IMR-90 (cell line): ENCODE data around the gene MRPL21. TPM values are rescaled to one million over a fixed set of nuclear protein-coding genes. Genes with fewer than 3 reads are reported as not detected.

Source experiments
- ATAC-seq: fragments of 200-7000 bp; cut with Tn5 transposase; 2 replicates; pipeline ENCODE4 v1.9.1; 2020; ENCODE audit warnings: low read depth, mild to moderate bottlenecking, moderate library complexity
- BruUV-seq: library from RNA; stranded (reverse); fragments of 400-500 nt; replicated peaks from 2 replicates; lab custom pipeline; 2021; lab: Mats Ljungman, UMichigan
- CTCF ChIA-PET: fragments of 300-600 bp; formaldehyde crosslinking; extraction: SDS; loops from one replicate; lab custom pipeline; 2021; ENCODE audit warnings: antibody characterized with exemption; lab: Yijun Ruan, JAX
- POLR2A ChIA-PET: fragments of 300-600 bp; sonication (Branson Sonifier 250); formaldehyde crosslinking; loops from one replicate; lab custom pipeline; 2022; ENCODE audit warnings: antibody characterized with exemption; ENCODE audit not compliant: unreplicated experiment; lab: Charles Lee
- DNase-seq: peaks from one replicate; pipeline ENCODE4 v3.0.0; 2013
- H2AFZ ChIP-seq: replicated peaks from 2 replicates; pipeline ENCODE3; 2013; ENCODE audit warnings: low read length, mild to moderate bottlenecking; ENCODE audit not compliant: poor library complexity
- H2AK5ac ChIP-seq: 2 replicates; pipeline ENCODE4 v1.6.1; 2013; ENCODE audit warnings: low read depth, low read length, inconsistent platforms
- H2AK9ac ChIP-seq: replicated peaks from 2 replicates; pipeline ENCODE3; 2013; ENCODE audit warnings: mild to moderate bottlenecking, low read depth, low read length, moderate library complexity; ENCODE audit not compliant: poor library complexity
- H2BK120ac ChIP-seq: 2 replicates; pipeline ENCODE4 v1.6.1; 2013; ENCODE audit warnings: low read depth, low read length, inconsistent platforms
- H2BK15ac ChIP-seq: 3 replicates; pipeline ENCODE4 v1.6.1; 2013; ENCODE audit warnings: low read depth, low read length, inconsistent platforms
- H2BK20ac ChIP-seq: 2 replicates; pipeline ENCODE4 v1.6.1; 2013; ENCODE audit warnings: low read depth, mild to moderate bottlenecking, inconsistent platforms, low read length, moderate library complexity
- H2BK5ac ChIP-seq: 2 replicates; pipeline ENCODE4 v1.6.1; 2013; ENCODE audit warnings: mild to moderate bottlenecking, low read depth, low read length, inconsistent platforms; ENCODE audit not compliant: poor library complexity, severe bottlenecking
- H3K14ac ChIP-seq: replicated peaks from 2 replicates; pipeline ENCODE4 v1.6.1; 2013; ENCODE audit warnings: low read depth, low read length, inconsistent platforms
- H3K18ac ChIP-seq: 2 replicates; pipeline ENCODE4 v1.6.1; 2013; ENCODE audit warnings: low read depth, low read length, control low read depth
- H3K23ac ChIP-seq: 2 replicates; pipeline ENCODE4 v1.6.1; 2013; ENCODE audit warnings: low read depth, low read length, inconsistent platforms
- H3K27ac ChIP-seq: 2 replicates; pipeline ENCODE4 v1.5.1; 2013; ENCODE audit warnings: mild to moderate bottlenecking, control low read depth, low read length; ENCODE audit not compliant: insufficient read depth
- H3K27me3 ChIP-seq: 2 replicates; pipeline ENCODE4 v1.6.1; 2013; ENCODE audit warnings: low read length; ENCODE audit not compliant: control insufficient read depth, insufficient read depth
- H3K36me3 ChIP-seq: 2 replicates; pipeline ENCODE4 v1.6.1; 2013; ENCODE audit warnings: low read length, mixed read lengths; ENCODE audit not compliant: control insufficient read depth, insufficient read depth
- H3K4ac ChIP-seq: 2 replicates; pipeline ENCODE4 v1.6.1; 2013; ENCODE audit warnings: low read depth, low read length, inconsistent platforms
- H3K4me1 ChIP-seq: 2 replicates; pipeline ENCODE4 v1.6.1; 2013; ENCODE audit warnings: low read length, mixed read lengths; ENCODE audit not compliant: control insufficient read depth, insufficient read depth
- H3K4me2 ChIP-seq: 2 replicates; pipeline ENCODE4 v1.6.1; 2013; ENCODE audit warnings: low read depth, mild to moderate bottlenecking, control low read depth, low read length, moderate library complexity
- H3K4me3 ChIP-seq: 2 replicates; pipeline ENCODE4 v1.5.1; 2013; ENCODE audit warnings: low read depth, mild to moderate bottlenecking, control low read depth, low read length, moderate library complexity; ENCODE audit not compliant: insufficient read depth
- H3K56ac ChIP-seq: 2 replicates; pipeline ENCODE4 v1.6.1; 2013; ENCODE audit warnings: low read length, inconsistent platforms; ENCODE audit not compliant: insufficient read depth; ENCODE audit errors: extremely low read depth
- H3K79me1 ChIP-seq, 2 experiments: 2 replicates each; pipeline ENCODE4 v1.6.1; 2013; ENCODE audit warnings: low read length in 2 of 2, inconsistent platforms in 1 of 2, low read depth in 1 of 2
- H3K9ac ChIP-seq: 2 replicates; pipeline ENCODE4 v1.6.1; 2013; ENCODE audit warnings: low read depth, low read length, control low read depth
- H3K9me1 ChIP-seq: 2 replicates; pipeline ENCODE4 v1.6.1; 2013; ENCODE audit warnings: low read length, inconsistent platforms; ENCODE audit not compliant: insufficient read depth
- H3K9me3 ChIP-seq: 2 replicates; pipeline ENCODE4 v1.6.1; 2013; ENCODE audit warnings: low read length; ENCODE audit not compliant: control insufficient read depth, insufficient read depth
- H4K20me1 ChIP-seq: 2 replicates; pipeline ENCODE4 v1.6.1; 2013; ENCODE audit warnings: low read length, inconsistent platforms; ENCODE audit not compliant: insufficient read depth
- H4K5ac ChIP-seq: 2 replicates; pipeline ENCODE4 v1.6.1; 2013; ENCODE audit warnings: mild to moderate bottlenecking, low read depth, low read length, control low read depth
- H4K8ac ChIP-seq, 2 experiments: 2 replicates each; pipeline ENCODE4 v1.6.1; 2013; ENCODE audit warnings: low read depth in 2 of 2, low read length in 2 of 2, control low read depth in 1 of 2, inconsistent platforms in 1 of 2
- H4K91ac ChIP-seq: 2 replicates; pipeline ENCODE4 v1.6.1; 2013; ENCODE audit warnings: low read depth, low read length, inconsistent platforms; ENCODE audit not compliant: insufficient read depth
- BHLHE40 ChIP-seq: fragments of 150-350 bp; IDR thresholded peaks from 2 replicates; pipeline ENCODE4 v1.6.1; 2016; ENCODE audit warnings: mild to moderate bottlenecking, low read depth, low read length
- CHD1 ChIP-seq: IDR thresholded peaks from 2 replicates; pipeline ENCODE4 v1.6.1; 2012; ENCODE audit warnings: low read depth, low read length, improper control_type of control experiment
- ELK1 ChIP-seq: fragments of 150-350 bp; IDR thresholded peaks from 2 replicates; pipeline ENCODE4 v1.6.1; 2016; ENCODE audit warnings: low read depth, mild to moderate bottlenecking, low read length, moderate library complexity, borderline replicate concordance
- FOS ChIP-seq: fragments of 150-350 bp; IDR thresholded peaks from 2 replicates; pipeline ENCODE4 v1.6.1; 2016; ENCODE audit warnings: low read depth, low read length
- MAFK ChIP-seq: IDR thresholded peaks from 2 replicates; pipeline ENCODE4 v1.6.1; 2012; ENCODE audit warnings: low read depth, low read length, improper control_type of control experiment
- NFE2L2 ChIP-seq: fragments of 150-350 bp; IDR thresholded peaks from 2 replicates; pipeline ENCODE4 v1.6.1; 2016; ENCODE audit warnings: low read depth, mild to moderate bottlenecking, low read length
- POLR2A ChIP-seq: IDR thresholded peaks from 2 replicates; pipeline ENCODE4 v1.6.1; 2012; ENCODE audit warnings: mild to moderate bottlenecking, low read depth, low read length
- WGBS, 2 experiments: methylation state at CpG; one replicate each; pipeline versions ENCODE4 v1.1.5 to v1.1.7; 2013; ENCODE audit warnings: missing lambda C conversion rate in 2 of 2; ENCODE audit not compliant: insufficient read length in 1 of 2; ENCODE audit errors: extremely low coverage in 2 of 2; 5-methylcytosine and 5-hydroxymethylcytosine counted together
- dilution Hi-C: fragments of 300-500 bp; cut with HindIII; formaldehyde crosslinking; loops from one replicate; pipeline ENCODE4 v1.14.3; 2018; ENCODE audit warnings: low sequenced_read_pairs; ENCODE audit not compliant: unreplicated experiment
- in situ Hi-C: fragments of 300-500 bp; cut with MboI; formaldehyde crosslinking; loops from 3 replicates; pipeline ENCODE4 v1.14.3; 2019; ENCODE audit warnings: low sequenced_read_pairs, inconsistent platforms, mixed read lengths
- intact Hi-C: fragments of 100-400 bp; cut with micrococcal nuclease; formaldehyde crosslinking; loops from 2 replicates; pipeline ENCODE4 v1.10.0; 2022
- polyA plus RNA-seq, 3 experiments: library from polyadenylated mRNA; depleted of rRNA; stranded (reverse); fragments of >200 nt; gene quantifications; 2 replicates each; pipeline ENCODE4 v1.2.3, GENCODE V29; 2012; ENCODE audit warnings: low replicate concordance in 1 of 3
- total RNA-seq: library from RNA; depleted of rRNA; stranded (reverse); fragments of >200 nt; gene quantifications from 2 replicates; pipeline ENCODE4 v1.2.3, GENCODE V29; 2012

MRPL21 gene
- total and polyA plus RNA-seq, 2 of the 4 experiments (the other 2 are of a cell fraction): 19.2 to 26.3 TPM

- in situ Hi-C loops: no loop called here
- WGBS, 2 experiments: no CpG with 5 or more reads among the region's 2 CpGs
- POLR2A ChIA-PET: no interaction called here
These were observed 22.3 kb downstream of the MRPL21 start for GRCh38 chr11:68881320-68881719.

More at GRCh38 chr11:68881320-68881719, 22.3 kb downstream of the MRPL21 start:
- Histone ChIP-seq H4K8ac (no peak overlapping the region), H3K9ac (no peak overlapping the region), H2AFZ (no peak overlapping the region), H3K9me3 (no peaks in the 10 kb centered on the region), H3K79me1 (no peaks in the 10 kb centered on the region), H4K5ac (no peak overlapping the region), H3K23ac (no peak overlapping the region), H3K27me3 (no peaks in the 10 kb centered on the region), H3K4me1 (no peaks in the 10 kb centered on the region), H3K18ac (no peak overlapping the region), H4K91ac (no peak overlapping the region), H3K4ac (no peak overlapping the region), H2AK9ac (no peak overlapping the region), H2BK120ac (no peak overlapping the region), H3K9me1 (no peaks in the 10 kb centered on the region; the same call in 1 of the 2 replicates), H4K20me1 (no peaks in the 10 kb centered on the region), H2BK15ac (no peak overlapping the region), H3K27ac (no peak overlapping the region), H3K4me3 (no peak overlapping the region), H2BK20ac (no peak overlapping the region), H3K56ac (no peak overlapping the region), H2BK5ac (no peak overlapping the region), H3K14ac (no peak overlapping the region), H3K4me2 (no peak overlapping the region), H3K36me3 (no peaks in the 10 kb centered on the region), H2AK5ac (no peak overlapping the region)
- BruUV-seq: no TSS peak
- dilution Hi-C loops: no loop called here
- CTCF ChIA-PET: no interaction called here
- no peak for TF ChIP-seq CHD1
- TF ChIP-seq FOS: no peak
- TF ChIP-seq BHLHE40: no peak
- no peak for TF ChIP-seq MAFK
- no peak for TF ChIP-seq POLR2A
- no peak for TF ChIP-seq ELK1
- no peak for TF ChIP-seq NFE2L2
- ATAC-seq (no peak), DNase-seq (no peak)
- intact Hi-C loops: no loop called here
